Measurements from ENCODE around the gene KLK10.
A peak's percentile ranks its signal among the peaks of the same experiment; 100 is the strongest.

The KLK10 gene

DNA sequence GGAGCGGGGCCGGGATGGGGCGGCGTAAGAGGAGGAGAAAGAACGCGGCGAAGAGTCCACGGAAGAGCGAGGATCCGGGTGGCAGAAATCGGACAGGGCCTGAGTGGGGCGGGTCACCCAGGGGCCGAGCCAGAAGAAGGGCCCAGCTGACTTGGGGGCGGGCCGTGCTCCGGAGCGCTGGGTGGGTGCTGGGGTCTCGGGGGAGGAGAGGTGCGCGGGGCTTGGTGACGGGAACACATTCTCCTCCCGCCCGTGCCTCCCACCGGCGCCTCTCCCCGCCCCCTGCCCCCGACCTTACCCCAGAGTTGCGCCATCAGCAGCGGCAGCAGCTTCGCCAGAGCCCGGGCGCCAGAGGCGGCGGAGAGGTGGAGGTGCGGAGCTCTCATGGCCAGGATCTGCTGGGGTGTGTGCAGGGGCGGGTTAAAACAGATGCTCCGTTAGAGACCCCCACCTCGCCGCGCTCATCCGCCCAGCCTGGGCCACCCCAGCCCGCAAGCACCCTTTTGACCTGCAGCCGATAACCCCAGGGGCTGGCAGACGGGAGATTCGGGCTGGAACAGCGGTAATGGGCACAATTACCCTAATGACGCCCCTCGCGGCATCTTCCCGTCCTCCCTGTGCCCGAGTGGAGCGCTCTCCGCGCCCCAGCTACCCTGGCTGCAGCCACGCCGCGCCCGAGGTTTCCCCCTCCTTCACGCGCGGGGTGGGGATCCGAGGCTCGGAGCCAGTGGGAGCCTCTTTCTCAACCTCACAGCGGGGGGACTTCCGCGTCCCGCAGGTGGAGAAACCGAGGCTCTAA is 565 bp downstream of the KLK10 start:
- Mint-ChIP-seq H3K9me3 (no peaks in the 10 kb centered on the region), H3K4me3 (peak overlapping the region; percentile 14), H3K36me3 (ENCODE audit: low read depth) (peaks cover 2% of the 10 kb centered on the region), H3K27ac (no peak overlapping the region), H3K4me1 (ENCODE audit: low read depth) (peaks cover 9% of the 10 kb centered on the region), H3K27me3 (ENCODE audit: low read depth) (peaks cover 54% of the 10 kb centered on the region)
- DNase-seq (ENCODE audit: low spot score): no peak

DNA sequence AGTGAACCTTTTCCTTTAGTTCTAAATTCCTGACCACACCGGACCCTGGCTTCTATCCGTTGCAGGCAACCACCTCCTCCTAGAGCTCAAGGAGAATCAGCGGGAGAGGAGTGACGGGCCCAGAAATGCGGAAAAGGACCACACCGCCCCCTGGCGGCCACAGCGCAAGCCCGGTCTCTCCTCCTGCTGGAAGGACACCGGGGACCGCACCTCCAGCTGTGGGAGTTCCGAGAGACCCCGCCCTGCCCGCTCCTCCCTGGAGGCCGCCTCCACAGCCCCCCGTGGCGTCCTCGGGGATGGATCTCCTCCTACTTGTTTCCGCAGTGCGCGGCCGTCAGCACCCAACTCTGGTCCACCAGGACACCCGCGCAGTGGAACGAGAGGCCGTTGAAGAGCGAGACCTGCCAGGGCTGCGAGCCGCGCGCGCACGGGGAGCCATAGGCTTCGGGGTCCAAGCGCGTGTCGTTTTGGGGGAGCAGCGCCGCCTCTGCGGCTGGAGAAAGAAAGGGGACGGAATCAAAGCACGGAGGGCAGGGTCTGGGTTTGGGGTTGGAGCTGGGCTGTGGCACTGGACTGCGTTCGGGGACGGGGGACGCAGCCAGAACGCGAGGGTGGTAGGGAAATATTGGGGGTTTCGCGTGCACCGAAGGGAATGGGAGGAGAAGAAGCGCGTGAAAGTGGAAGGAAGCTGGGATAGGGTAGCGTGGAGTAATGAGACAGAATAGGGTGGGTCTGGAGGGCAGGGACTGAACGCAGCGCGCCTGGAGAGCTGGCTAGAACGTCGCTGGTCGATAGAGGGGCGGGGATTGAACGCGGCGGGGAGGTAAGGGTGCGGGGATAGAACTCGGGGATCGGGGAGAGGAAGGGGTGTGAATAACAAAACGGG is 2.5 kb downstream of the KLK10 start:
- no peak for DNase-seq (ENCODE audit: low spot score)
- no peak overlapping the region for H3K27ac Mint-ChIP-seq
- H3K9me3 Mint-ChIP-seq: no peaks in the 10 kb centered on the region

GRCh38 chr19:51015691-51016267 is 3.7 kb downstream of the KLK10 start:
- no peak for DNase-seq (ENCODE audit: low spot score)
- Mint-ChIP-seq H3K27me3 (ENCODE audit: low read depth) (peaks cover 50% of the 10 kb centered on the region), H3K36me3 (ENCODE audit: low read depth) (peaks cover 2% of the 10 kb centered on the region), H3K27ac (no peak overlapping the region), H3K4me3 (no peak overlapping the region), H3K4me1 (ENCODE audit: low read depth) (peaks cover 11% of the 10 kb centered on the region), H3K9me3 (no peaks in the 10 kb centered on the region)

More for the DNA sequence above, 2.5 kb downstream of the KLK10 start:
- Mint-ChIP-seq H3K4me1 (ENCODE audit: low read depth) (peaks cover 11% of the 10 kb centered on the region), H3K4me3 (no peak overlapping the region), H3K36me3 (ENCODE audit: low read depth) (peaks cover 2% of the 10 kb centered on the region), H3K27me3 (ENCODE audit: low read depth) (peaks cover 53% of the 10 kb centered on the region)

GRCh38 chr19:51014242-51014641 is 5.3 kb downstream of the KLK10 start:
- H3K4me1 Mint-ChIP-seq (ENCODE audit: low read depth): peaks cover 9% of the 10 kb centered on the region
- H3K36me3 Mint-ChIP-seq (ENCODE audit: low read depth): peaks cover 2% of the 10 kb centered on the region
- peaks cover 41% of the 10 kb centered on the region for H3K27me3 Mint-ChIP-seq (ENCODE audit: low read depth)
- no peak overlapping the region for H3K4me3 Mint-ChIP-seq
- no peaks in the 10 kb centered on the region for H3K9me3 Mint-ChIP-seq
- no peak for DNase-seq (ENCODE audit: low spot score)
- no peak overlapping the region for H3K27ac Mint-ChIP-seq

GRCh38 chr19:51012661-51013190 is 6.8 kb downstream of the KLK10 start:
- H3K27me3 Mint-ChIP-seq (ENCODE audit: low read depth): peaks cover 32% of the 10 kb centered on the region
- H3K4me3 Mint-ChIP-seq: no peak overlapping the region
- H3K36me3 Mint-ChIP-seq (ENCODE audit: low read depth): no peaks in the 10 kb centered on the region
- DNase-seq (ENCODE audit: low spot score): no peak
- H3K4me1 Mint-ChIP-seq (ENCODE audit: low read depth): peaks cover 9% of the 10 kb centered on the region
- no peak overlapping the region for H3K27ac Mint-ChIP-seq
- H3K9me3 Mint-ChIP-seq: no peaks in the 10 kb centered on the region

- Mint-ChIP-seq H3K27ac (no peak overlapping the region), H3K36me3 (ENCODE audit: low read depth) (no peaks in the 10 kb centered on the region), H3K4me3 (no peak overlapping the region), H3K27me3 (ENCODE audit: low read depth) (peaks cover 11% of the 10 kb centered on the region), H3K4me1 (ENCODE audit: low read depth) (peaks cover 9% of the 10 kb centered on the region), H3K9me3 (no peaks in the 10 kb centered on the region)
- no peak for DNase-seq (ENCODE audit: low spot score)
These were observed 9.3 kb downstream of the KLK10 start for GRCh38 chr19:51010066-51010795.

DNA sequence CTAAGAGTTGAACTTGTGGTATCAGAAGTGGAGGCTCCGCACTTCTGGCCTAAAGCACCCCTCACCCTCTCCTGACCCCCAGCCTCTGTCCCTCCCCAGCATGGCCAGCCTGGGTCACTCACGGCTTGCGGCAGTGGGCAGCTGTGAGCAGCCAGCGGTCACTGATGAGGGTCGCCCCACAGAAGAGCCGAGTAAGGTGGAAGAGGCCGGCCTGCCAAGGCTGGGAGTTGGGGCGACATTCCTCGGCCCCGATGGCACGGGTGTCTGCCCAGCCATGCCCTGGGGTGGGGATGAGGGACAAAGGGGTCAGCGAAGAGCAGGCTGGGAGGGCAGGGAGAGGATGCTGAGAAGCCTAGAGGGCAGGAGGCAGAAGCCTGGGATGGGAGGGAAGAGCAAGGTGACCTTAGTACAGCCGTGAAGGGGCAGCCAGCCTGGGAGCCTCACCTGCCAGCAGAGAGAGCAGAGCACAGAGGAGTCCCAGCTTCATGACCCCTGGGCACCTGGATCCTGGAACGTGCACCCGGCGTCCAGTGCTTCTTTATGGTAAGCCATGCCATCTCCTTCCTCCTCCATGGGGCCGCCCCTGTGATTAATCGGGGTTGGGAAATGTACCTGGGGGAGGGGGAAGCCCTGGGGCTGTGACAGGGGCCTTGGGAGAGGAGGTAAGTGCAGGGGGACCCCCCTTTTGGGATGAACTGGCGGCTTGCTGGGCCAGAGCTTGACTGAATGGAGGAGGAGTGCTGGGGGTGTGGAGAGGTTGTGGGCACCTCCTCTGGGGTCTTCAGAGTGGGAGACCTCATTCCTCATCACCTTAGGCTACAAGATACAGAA is 10.2 kb downstream of the KLK10 start:
- Mint-ChIP-seq H3K27ac (no peak overlapping the region), H3K36me3 (ENCODE audit: low read depth) (no peaks in the 10 kb centered on the region), H3K4me1 (ENCODE audit: low read depth) (peaks cover 5% of the 10 kb centered on the region), H3K27me3 (ENCODE audit: low read depth) (peaks cover 3% of the 10 kb centered on the region), H3K4me3 (no peak overlapping the region), H3K9me3 (no peaks in the 10 kb centered on the region)
- DNase-seq (ENCODE audit: low spot score): no peak

- H3K27me3 Mint-ChIP-seq (ENCODE audit: low read depth): peaks cover 2% of the 10 kb centered on the region
- no peak for DNase-seq (ENCODE audit: low spot score)
- H3K4me3 Mint-ChIP-seq: no peak overlapping the region
- H3K4me1 Mint-ChIP-seq (ENCODE audit: low read depth): no peaks in the 10 kb centered on the region
- no peaks in the 10 kb centered on the region for H3K36me3 Mint-ChIP-seq (ENCODE audit: low read depth)
- H3K27ac Mint-ChIP-seq: no peak overlapping the region
- H3K9me3 Mint-ChIP-seq: no peaks in the 10 kb centered on the region
These were observed 12.0 kb downstream of the KLK10 start for GRCh38 chr19:51007488-51007887.

- DNase-seq (ENCODE audit: low spot score): no peak
- Mint-ChIP-seq H3K4me3 (no peak overlapping the region), H3K4me1 (ENCODE audit: low read depth) (no peaks in the 10 kb centered on the region), H3K9me3 (no peaks in the 10 kb centered on the region), H3K27ac (no peak overlapping the region), H3K27me3 (ENCODE audit: low read depth) (no peaks in the 10 kb centered on the region), H3K36me3 (ENCODE audit: low read depth) (no peaks in the 10 kb centered on the region)
These were observed 13.1 kb downstream of the KLK10 start for GRCh38 chr19:51006406-51006805.

DNA sequence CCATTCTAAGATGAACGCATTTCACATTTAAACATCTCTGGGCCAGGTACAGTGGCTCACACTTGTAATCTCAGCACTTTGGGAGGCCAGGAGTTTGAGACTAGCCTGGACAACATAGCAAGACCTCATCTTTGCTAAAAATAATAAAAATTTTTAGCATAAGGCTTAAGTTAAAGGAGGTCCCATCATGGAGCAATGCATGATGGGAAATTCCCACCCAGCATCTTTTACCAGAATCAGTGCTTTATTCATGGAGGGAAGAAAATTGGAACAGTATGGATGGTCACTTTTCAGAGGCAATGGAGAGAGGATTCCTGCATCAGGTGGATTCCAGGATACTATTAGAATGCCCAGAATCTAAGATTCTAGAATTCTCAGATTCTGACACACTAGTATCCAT is 14.3 kb downstream of the KLK10 start:
- no peaks in the 10 kb centered on the region for H3K27me3 Mint-ChIP-seq (ENCODE audit: low read depth)
- H3K9me3 Mint-ChIP-seq: no peaks in the 10 kb centered on the region
- H3K36me3 Mint-ChIP-seq (ENCODE audit: low read depth): no peaks in the 10 kb centered on the region
- no peak overlapping the region for H3K27ac Mint-ChIP-seq
- no peak overlapping the region for H3K4me3 Mint-ChIP-seq
- no peak for DNase-seq (ENCODE audit: low spot score)
- no peaks in the 10 kb centered on the region for H3K4me1 Mint-ChIP-seq (ENCODE audit: low read depth)

- Mint-ChIP-seq H3K36me3 (ENCODE audit: low read depth) (no peaks in the 10 kb centered on the region), H3K27ac (no peak overlapping the region), H3K9me3 (no peaks in the 10 kb centered on the region), H3K4me3 (no peak overlapping the region), H3K4me1 (ENCODE audit: low read depth) (no peaks in the 10 kb centered on the region), H3K27me3 (ENCODE audit: low read depth) (no peaks in the 10 kb centered on the region)
- no peak for DNase-seq (ENCODE audit: low spot score)
These were observed 16.2 kb downstream of the KLK10 start for GRCh38 chr19:51003316-51003715.

GRCh38 chr19:51002542-51003311 is 16.8 kb downstream of the KLK10 start:
- H3K27ac Mint-ChIP-seq: no peak overlapping the region
- no peaks in the 10 kb centered on the region for H3K27me3 Mint-ChIP-seq (ENCODE audit: low read depth)
- H3K4me1 Mint-ChIP-seq (ENCODE audit: low read depth): no peaks in the 10 kb centered on the region
- no peak overlapping the region for H3K4me3 Mint-ChIP-seq
- no peak for DNase-seq (ENCODE audit: low spot score)
- no peaks in the 10 kb centered on the region for H3K9me3 Mint-ChIP-seq
- no peaks in the 10 kb centered on the region for H3K36me3 Mint-ChIP-seq (ENCODE audit: low read depth)
